ENCODE measurements around the gene THSD7B.

Gene THSD7B

GRCh38 chr2:137705296-137705695 lies 940.0 kb downstream of the THSD7B start:
- H3K9me2 ChIP-seq (replicated peaks; ENCODE audit: control insufficient read depth, low read length): no peaks in the 10 kb centered on the region
- no peaks in the 10 kb centered on the region; the same call in 1 of the 2 replicates for H3K9me3 ChIP-seq (ENCODE audit: control insufficient read depth, insufficient read depth, low read length)
- TF ChIP-seq EZH2phosphoT487 (IDR thresholded peaks at IDR 0.05; ENCODE audit: borderline replicate concordance, low read length) (no peak), CTCF (IDR thresholded peaks at IDR 0.05; ENCODE audit: low read depth, low read length, poor library complexity, severe bottlenecking) (no peak)
- no peak overlapping the region for H3K27ac ChIP-seq (ENCODE audit: low read depth, low read length)
- no peaks in the 10 kb centered on the region for H3K27me3 ChIP-seq (ENCODE audit: control insufficient read depth, low read length)
- H3K4me1 ChIP-seq (ENCODE audit: control insufficient read depth, low read length): no peaks in the 10 kb centered on the region
- no peaks in the 10 kb centered on the region for H3F3A ChIP-seq (ENCODE audit: control insufficient read depth, insufficient read depth)
- H3K36me3 ChIP-seq (ENCODE audit: control insufficient read depth, low read length): no peaks in the 10 kb centered on the region
- no peak overlapping the region for H3K4me3 ChIP-seq (ENCODE audit: low read length)
- no peaks in the 10 kb centered on the region for H3K79me2 ChIP-seq (ENCODE audit: control insufficient read depth, low read length)
- no peaks in the 10 kb centered on the region for H4K20me1 ChIP-seq (ENCODE audit: control insufficient read depth, insufficient read depth, low read depth, low read length)
- H3K4me2 ChIP-seq (ENCODE audit: low read length): no peak overlapping the region

GRCh38 chr2:137706786-137707613 lies 941.7 kb downstream of the THSD7B start:
- H3K27ac ChIP-seq (ENCODE audit: low read depth, low read length): no peak overlapping the region
- no peaks in the 10 kb centered on the region for H3K4me1 ChIP-seq (ENCODE audit: control insufficient read depth, low read length)
- H3F3A ChIP-seq (ENCODE audit: control insufficient read depth, insufficient read depth): no peaks in the 10 kb centered on the region
- H3K36me3 ChIP-seq (ENCODE audit: control insufficient read depth, low read length): no peaks in the 10 kb centered on the region
- no peak for TF ChIP-seq EZH2phosphoT487 (IDR thresholded peaks at IDR 0.05; ENCODE audit: borderline replicate concordance, low read length)
- no peak for TF ChIP-seq CTCF (IDR thresholded peaks at IDR 0.05; ENCODE audit: low read depth, low read length, poor library complexity, severe bottlenecking)
- H3K4me2 ChIP-seq (ENCODE audit: low read length): no peak overlapping the region
- no peaks in the 10 kb centered on the region for H3K79me2 ChIP-seq (ENCODE audit: control insufficient read depth, low read length)
- H4K20me1 ChIP-seq (ENCODE audit: control insufficient read depth, insufficient read depth, low read depth, low read length): no peaks in the 10 kb centered on the region
- no peaks in the 10 kb centered on the region; the same call in 1 of the 2 replicates for H3K9me3 ChIP-seq (ENCODE audit: control insufficient read depth, insufficient read depth, low read length)
- no peaks in the 10 kb centered on the region for H3K27me3 ChIP-seq (ENCODE audit: control insufficient read depth, low read length)
- no peaks in the 10 kb centered on the region for H3K9me2 ChIP-seq (replicated peaks; ENCODE audit: control insufficient read depth, low read length)
- no peak overlapping the region for H3K4me3 ChIP-seq (ENCODE audit: low read length)

DNA sequence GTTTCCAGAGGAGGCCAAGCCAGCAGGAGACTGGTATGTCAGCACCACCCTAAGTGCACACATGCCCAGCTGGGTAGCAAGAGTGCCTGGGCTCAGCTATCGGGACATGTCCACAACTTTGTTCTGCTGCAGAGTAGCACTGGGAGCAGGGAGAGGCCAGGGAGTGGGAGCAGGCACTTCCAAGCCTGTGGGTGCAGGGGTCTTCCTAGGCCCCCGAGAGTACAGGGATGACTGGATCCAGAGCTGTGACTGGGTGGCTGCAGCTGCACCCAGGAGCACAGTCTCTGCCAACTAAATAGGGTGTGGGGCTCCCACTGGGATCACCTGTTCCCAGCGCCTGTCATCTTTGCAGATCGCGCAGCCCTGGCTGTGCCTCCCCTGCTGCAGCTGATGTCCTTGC lies 943.0 kb downstream of the THSD7B start:
- Histone ChIP-seq H3K27ac (ENCODE audit: low read depth, low read length) (no peak overlapping the region), H3K27me3 (ENCODE audit: control insufficient read depth, low read length) (no peaks in the 10 kb centered on the region), H3K9me3 (ENCODE audit: control insufficient read depth, insufficient read depth, low read length) (no peaks in the 10 kb centered on the region; the same call in 1 of the 2 replicates), H3K79me2 (ENCODE audit: control insufficient read depth, low read length) (no peaks in the 10 kb centered on the region), H3K9me2 (replicated peaks; ENCODE audit: control insufficient read depth, low read length) (no peaks in the 10 kb centered on the region), H3K4me2 (ENCODE audit: low read length) (no peak overlapping the region), H3K36me3 (ENCODE audit: control insufficient read depth, low read length) (no peaks in the 10 kb centered on the region), H3F3A (ENCODE audit: control insufficient read depth, insufficient read depth) (no peaks in the 10 kb centered on the region), H3K4me3 (ENCODE audit: low read length) (no peak overlapping the region), H4K20me1 (ENCODE audit: control insufficient read depth, insufficient read depth, low read depth, low read length) (no peaks in the 10 kb centered on the region), H3K4me1 (ENCODE audit: control insufficient read depth, low read length) (no peaks in the 10 kb centered on the region)
- TF ChIP-seq EZH2phosphoT487 (IDR thresholded peaks at IDR 0.05; ENCODE audit: borderline replicate concordance, low read length): no peak
- no peak for TF ChIP-seq CTCF (IDR thresholded peaks at IDR 0.05; ENCODE audit: low read depth, low read length, poor library complexity, severe bottlenecking)

All from DOHH2 (cell line).